A549 (cell line): ENCODE data around the gene MYBPHL. TPM values are rescaled to one million over a fixed set of nuclear protein-coding genes. Genes with fewer than 3 reads are reported as not detected.

ENCODE experiments used
- ATAC-seq, 2 experiments: fragments of 200-7000 bp in 1 of 2; fragments of >200 bp in 1 of 2; cut with Nextera tagmentation in 1 of 2; cut with Tn5 transposase in 1 of 2; 3 replicates each; pipeline versions ENCODE4 v1.8.0 to v1.9.1; 2018 to 2020; ENCODE audit warnings: mild to moderate bottlenecking in 1 of 2, moderate library complexity in 1 of 2
- CTCF ChIA-PET: fragments of 300-600 bp; sonication (Branson Sonifier 250); formaldehyde crosslinking; extraction: SDS; loops from one replicate; lab custom pipeline; 2021; ENCODE audit warnings: antibody characterized with exemption, inconsistent platforms; lab: Yijun Ruan, JAX
- POLR2A ChIA-PET: fragments of 350-600 bp; formaldehyde crosslinking; extraction: SDS; loops from one replicate; lab custom pipeline; 2021; ENCODE audit warnings: antibody characterized with exemption, inconsistent platforms; lab: Yijun Ruan, JAX
- DNase-seq, 2 experiments: peaks; one replicate each; pipeline versions ENCODE4 v3.0.0 to v3.0.0-alpha.2; 2011 to 2016; ENCODE audit warnings: low read depth in 1 of 2, low spot score in 1 of 2
- FAIRE-seq: peaks from 2 replicates; lab custom pipeline; 2011; peaks lifted over from hg19 to GRCh38; lab: Jason Lieb, UNC
- H3K27ac ChIP-seq, 2 experiments: fragments of >200 bp; sonication (Bioruptor Twin); formaldehyde crosslinking; 3 replicates each; pipeline ENCODE4 v1.5.1; 2016 to 2017
- H3K4me1 ChIP-seq: fragments of >200 bp; sonication (Bioruptor Twin); formaldehyde crosslinking; 3 replicates; pipeline ENCODE4 v1.6.1; 2016
- H3K4me2 ChIP-seq: fragments of >200 bp; sonication (Bioruptor Twin); formaldehyde crosslinking; 3 replicates; pipeline ENCODE4 v1.6.1; 2016
- H3K4me3 ChIP-seq: fragments of >200 bp; sonication (Bioruptor Twin); formaldehyde crosslinking; 3 replicates; pipeline ENCODE4 v1.5.1; 2016
- H3K9me3 ChIP-seq: fragments of >200 bp; sonication (Bioruptor Twin); formaldehyde crosslinking; 3 replicates; pipeline ENCODE4 v1.6.1; 2016
- CEBPB ChIP-seq, 2 experiments: fragments of >200 bp in 1 of 2; sonication (Bioruptor Twin) in 1 of 2; formaldehyde crosslinking in 1 of 2; IDR thresholded peaks; 2 replicates each; pipeline ENCODE4 v1.6.1; 2012 to 2016
- EP300 ChIP-seq, 2 experiments: fragments of >200 bp; sonication (Bioruptor Twin); formaldehyde crosslinking; IDR thresholded peaks; 2 replicates in 1 of 2; 3 replicates in 1 of 2; pipeline ENCODE4 v1.6.1; 2016 to 2017
- ESRRA ChIP-seq: fragments of 150-350 bp; IDR thresholded peaks from 2 replicates; pipeline ENCODE4 v1.6.1; 2014; ENCODE audit warnings: mild to moderate bottlenecking, low read length, borderline replicate concordance
- FOSB ChIP-seq: fragments of 250-450 bp; sonication (Bioruptor Pico); IDR thresholded peaks from 2 replicates; pipeline ENCODE4 v1.5.0; 2020; ENCODE audit warnings: mild to moderate bottlenecking, moderate library complexity
- FOSL2 ChIP-seq, 2 experiments: fragments of 450-650 bp in 1 of 2; fragments of >200 bp in 1 of 2; sonication (Bioruptor Twin) in 1 of 2; formaldehyde crosslinking; IDR thresholded peaks; 2 replicates each; pipeline versions ENCODE4 v1.5.0 to v1.6.1; 2016 to 2020; ENCODE audit warnings: mild to moderate bottlenecking in 1 of 2, moderate library complexity in 1 of 2
- FOXS1 ChIP-seq: fragments of 250-450 bp; sonication (Bioruptor Pico); IDR thresholded peaks from 2 replicates; pipeline ENCODE4 v1.5.0; 2020; ENCODE audit warnings: mild to moderate bottlenecking, moderate library complexity
- GATA3 ChIP-seq: IDR thresholded peaks from 2 replicates; pipeline ENCODE4 v1.6.1; 2012; ENCODE audit warnings: borderline replicate concordance
- HDAC2 ChIP-seq: fragments of 200-600 bp; sonication (generic); IDR thresholded peaks from 2 replicates; pipeline ENCODE4 v1.6.1; 2016
- HMGXB4 ChIP-seq: fragments of 250-450 bp; sonication (Bioruptor Pico); IDR thresholded peaks from 2 replicates; pipeline ENCODE4 v1.5.0; 2021; ENCODE audit warnings: mild to moderate bottlenecking, moderate library complexity, borderline replicate concordance
- HOXA7 ChIP-seq: fragments of 250-450 bp; sonication (Bioruptor Pico); IDR thresholded peaks from 2 replicates; pipeline ENCODE4 v1.5.0; 2020; ENCODE audit warnings: mild to moderate bottlenecking, moderate library complexity
- HOXB5 ChIP-seq: fragments of 250-450 bp; sonication (Bioruptor Pico); IDR thresholded peaks from 2 replicates; pipeline ENCODE4 v1.5.0; 2020; ENCODE audit warnings: mild to moderate bottlenecking, moderate library complexity
- JUN ChIP-seq, 2 experiments: fragments of >200 bp; sonication (Bioruptor Twin); formaldehyde crosslinking; IDR thresholded peaks; 2 replicates in 1 of 2; 3 replicates in 1 of 2; pipeline ENCODE4 v1.6.1; 2016 to 2017
- KDM5A ChIP-seq: fragments of 200-600 bp; sonication (generic); IDR thresholded peaks from 2 replicates; pipeline ENCODE4 v1.6.1; 2016; ENCODE audit warnings: antibody characterized with exemption, mild to moderate bottlenecking
- MAFK ChIP-seq: fragments of 450-650 bp; IDR thresholded peaks from 2 replicates; pipeline ENCODE4 v1.6.1; 2014; ENCODE audit not compliant: partially characterized antibody
- PHF8 ChIP-seq: fragments of 200-600 bp; sonication (generic); IDR thresholded peaks from 2 replicates; pipeline ENCODE4 v1.6.1; 2016; ENCODE audit warnings: low read depth, mild to moderate bottlenecking, antibody characterized with exemption, moderate library complexity, borderline replicate concordance
- RAD21 ChIP-seq, 2 experiments: fragments of >200 bp in 1 of 2; sonication (Bioruptor Twin) in 1 of 2; formaldehyde crosslinking in 1 of 2; IDR thresholded peaks in 1 of 2; conservative IDR thresholded peaks in 1 of 2; 2 replicates in 1 of 2; 3 replicates in 1 of 2; pipeline ENCODE4 v1.6.1; 2012 to 2018; ENCODE audit warnings: inconsistent platforms in 1 of 2
- RCOR1 ChIP-seq: fragments of 150-350 bp; IDR thresholded peaks from 2 replicates; pipeline ENCODE4 v1.6.1; 2014; ENCODE audit warnings: antibody characterized with exemption, low read length, low read depth
- RFX5 ChIP-seq: fragments of 450-650 bp; IDR thresholded peaks from 2 replicates; pipeline ENCODE4 v1.7.1; 2014; ENCODE audit warnings: antibody characterized with exemption, mild to moderate bottlenecking, moderate library complexity
- RNF2 ChIP-seq: fragments of 200-600 bp; sonication (generic); IDR thresholded peaks from 2 replicates; pipeline ENCODE4 v1.6.1; 2016; ENCODE audit warnings: low read depth, mild to moderate bottlenecking, antibody characterized with exemption, moderate library complexity, borderline replicate concordance
- SMC3 ChIP-seq: fragments of >200 bp; sonication (Bioruptor Twin); formaldehyde crosslinking; IDR thresholded peaks from 3 replicates; pipeline ENCODE4 v1.6.1; 2018; ENCODE audit warnings: inconsistent platforms
- SREBF2 ChIP-seq: fragments of 450-650 bp; IDR thresholded peaks from 2 replicates; pipeline ENCODE4 v1.6.1; 2014; ENCODE audit warnings: mild to moderate bottlenecking, moderate library complexity
- TFCP2L1 ChIP-seq: fragments of 250-450 bp; sonication (Bioruptor Pico); IDR thresholded peaks from 2 replicates; pipeline ENCODE4 v1.5.0; 2021; ENCODE audit warnings: mild to moderate bottlenecking
- TP53 ChIP-seq: fragments of 250-450 bp; sonication (Bioruptor Pico); IDR thresholded peaks from 2 replicates; pipeline ENCODE4 v1.5.0; 2021; ENCODE audit warnings: mild to moderate bottlenecking, moderate library complexity
- USF2 ChIP-seq: fragments of 450-650 bp; IDR thresholded peaks from 2 replicates; pipeline ENCODE4 v1.6.1; 2014; ENCODE audit warnings: antibody characterized with exemption
- ZNF302 ChIP-seq: fragments of 250-450 bp; sonication (Bioruptor Pico); IDR thresholded peaks from 2 replicates; pipeline ENCODE4 v1.9.0; 2021; ENCODE audit warnings: inconsistent platforms, mild to moderate bottlenecking, moderate library complexity
- WGBS: methylation state at CpG from one replicate; pipeline ENCODE4 v1.1.6; 2017; ENCODE audit errors: missing lambda C conversion rate; 5-methylcytosine and 5-hydroxymethylcytosine counted together
- polyA plus RNA-seq, 4 experiments: library from polyadenylated mRNA; depleted of rRNA in 3 of 4; stranded (reverse); fragments of >200 nt; fragmentation: RNase III in 1 of 4; extraction: RNeasy Plus Mini Kit Qiagen cat#74134 plus additional on column Dnase treatment in 1 of 4; gene quantifications; 2 replicates in 3 of 4; 3 replicates in 1 of 4; pipeline ENCODE4 v1.2.3, GENCODE V29; 2011 to 2017
- TF ChIP-seq, protein P1 (sequence below): fragments of >200 bp; sonication (Bioruptor Twin); formaldehyde crosslinking; IDR thresholded peaks from 3 replicates; pipeline ENCODE4 v1.5.1; 2016
- TF ChIP-seq, protein P2 (sequence below): fragments of >200 bp; sonication (Bioruptor Twin); formaldehyde crosslinking; IDR thresholded peaks from 2 replicates; pipeline ENCODE4 v1.6.1; 2016

The MYBPHL gene
- polyA plus RNA-seq, 2 of the 4 experiments (the other 2 are of a cell fraction) = not detected

DNA sequence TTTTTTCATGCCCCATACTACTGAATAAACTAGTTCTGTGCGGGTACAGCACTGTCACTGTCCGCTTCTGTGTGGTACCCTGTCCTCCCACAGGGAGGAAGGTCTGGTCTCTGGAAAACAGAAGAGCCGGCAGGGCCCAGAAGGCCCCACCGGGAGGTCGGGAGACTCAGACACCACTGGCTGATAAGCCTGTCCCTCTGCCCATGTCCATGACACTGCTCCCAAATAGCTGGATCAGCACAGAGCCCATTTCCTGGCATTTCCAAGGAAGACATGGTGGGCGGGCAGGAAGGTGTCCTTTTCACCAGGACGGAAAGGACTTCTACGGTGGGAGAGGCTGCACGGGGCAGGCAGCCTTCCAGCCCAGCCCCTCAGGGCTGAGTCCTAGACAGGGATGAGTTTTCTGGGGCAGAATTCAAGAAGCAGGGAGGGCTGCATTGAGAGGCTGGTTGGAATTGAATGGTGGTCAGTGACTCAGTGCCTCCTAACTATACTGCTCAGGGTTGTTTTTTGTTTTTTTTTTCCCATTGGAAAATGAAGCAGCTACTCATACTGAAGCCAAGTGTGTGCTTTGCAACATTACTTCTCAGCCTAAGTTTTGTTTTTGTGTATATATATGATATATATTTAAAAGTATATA lies 31.0 kb downstream of the MYBPHL start:
- ChIA-PET POLR2A (no interaction called here), CTCF (interaction anchor here (0.7 to 5.7 kb wide), 6 partner anchors 10 to 257 kb away, joined by 3 to 107 read pairs (median 17); partner anchors contain the start of genes CYB561D1 and SORT1)
- 0 out of 3 replicates have a peak overlapping the region, but pooled peaks have one; percentile 13 for H3K4me3 ChIP-seq
- no peak for FAIRE-seq
- H3K4me2 ChIP-seq = peak overlapping the region; percentile 83
- H3K9me3 ChIP-seq = no peaks in the 10 kb centered on the region
- TF ChIP-seq, protein P1, sequence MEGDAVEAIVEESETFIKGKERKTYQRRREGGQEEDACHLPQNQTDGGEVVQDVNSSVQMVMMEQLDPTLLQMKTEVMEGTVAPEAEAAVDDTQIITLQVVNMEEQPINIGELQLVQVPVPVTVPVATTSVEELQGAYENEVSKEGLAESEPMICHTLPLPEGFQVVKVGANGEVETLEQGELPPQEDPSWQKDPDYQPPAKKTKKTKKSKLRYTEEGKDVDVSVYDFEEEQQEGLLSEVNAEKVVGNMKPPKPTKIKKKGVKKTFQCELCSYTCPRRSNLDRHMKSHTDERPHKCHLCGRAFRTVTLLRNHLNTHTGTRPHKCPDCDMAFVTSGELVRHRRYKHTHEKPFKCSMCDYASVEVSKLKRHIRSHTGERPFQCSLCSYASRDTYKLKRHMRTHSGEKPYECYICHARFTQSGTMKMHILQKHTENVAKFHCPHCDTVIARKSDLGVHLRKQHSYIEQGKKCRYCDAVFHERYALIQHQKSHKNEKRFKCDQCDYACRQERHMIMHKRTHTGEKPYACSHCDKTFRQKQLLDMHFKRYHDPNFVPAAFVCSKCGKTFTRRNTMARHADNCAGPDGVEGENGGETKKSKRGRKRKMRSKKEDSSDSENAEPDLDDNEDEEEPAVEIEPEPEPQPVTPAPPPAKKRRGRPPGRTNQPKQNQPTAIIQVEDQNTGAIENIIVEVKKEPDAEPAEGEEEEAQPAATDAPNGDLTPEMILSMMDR = no peak
- TF ChIP-seq TP53 = no peak
- no peak for TF ChIP-seq RNF2
- no peak for TF ChIP-seq RCOR1
- TF ChIP-seq HOXA7 (CRISPR knock-in tag) = no peak
- no peak for TF ChIP-seq RFX5
- TF ChIP-seq SREBF2 = no peak
- H3K4me1 ChIP-seq = peaks cover 53% of the 10 kb centered on the region
- DNase-seq = no peak
- WGBS = 66% methylated on average over 7 of the region's 9 CpGs
- H3K27ac ChIP-seq = peak overlapping the region; percentile 95 to 99
- ATAC-seq = peak in 1 of 2 experiments; percentile 10; a peak in 2 of 6 replicates

DNA sequence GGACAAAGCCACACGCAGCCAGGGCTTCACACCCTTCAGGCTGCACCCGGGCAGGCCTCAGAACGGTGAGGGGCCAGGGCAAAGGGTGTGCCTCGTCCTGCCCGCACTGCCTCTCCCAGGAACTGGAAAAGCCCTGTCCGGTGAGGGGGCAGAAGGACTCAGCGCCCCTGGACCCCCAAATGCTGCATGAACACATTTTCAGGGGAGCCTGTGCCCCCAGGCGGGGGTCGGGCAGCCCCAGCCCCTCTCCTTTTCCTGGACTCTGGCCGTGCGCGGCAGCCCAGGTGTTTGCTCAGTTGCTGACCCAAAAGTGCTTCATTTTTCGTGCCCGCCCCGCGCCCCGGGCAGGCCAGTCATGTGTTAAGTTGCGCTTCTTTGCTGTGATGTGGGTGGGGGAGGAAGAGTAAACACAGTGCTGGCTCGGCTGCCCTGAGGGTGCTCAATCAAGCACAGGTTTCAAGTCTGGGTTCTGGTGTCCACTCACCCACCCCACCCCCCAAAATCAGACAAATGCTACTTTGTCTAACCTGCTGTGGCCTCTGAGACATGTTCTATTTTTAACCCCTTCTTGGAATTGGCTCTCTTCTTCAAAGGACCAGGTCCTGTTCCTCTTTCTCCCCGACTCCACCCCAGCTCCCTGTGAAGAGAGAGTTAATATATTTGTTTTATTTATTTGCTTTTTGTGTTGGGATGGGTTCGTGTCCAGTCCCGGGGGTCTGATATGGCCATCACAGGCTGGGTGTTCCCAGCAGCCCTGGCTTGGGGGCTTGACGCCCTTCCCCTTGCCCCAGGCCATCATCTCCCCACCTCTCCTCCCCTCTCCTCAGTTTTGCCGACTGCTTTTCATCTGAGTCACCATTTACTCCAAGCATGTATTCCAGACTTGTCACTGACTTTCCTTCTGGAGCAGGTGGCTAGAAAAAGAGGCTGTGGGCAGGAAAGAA lies 32.0 kb downstream of the MYBPHL start:
- H3K4me2 ChIP-seq = peak overlapping the region; percentile 83
- H3K9me3 ChIP-seq = no peaks in the 10 kb centered on the region
- ChIA-PET POLR2A (no interaction called here), CTCF (interaction anchor here (5.1 to 5.7 kb wide), 2 partner anchors 12 to 127 kb away, joined by 31 to 107 read pairs; partner anchors contain the start of gene SORT1)
- ATAC-seq = peak; percentile 87 to 88
- H3K4me3 ChIP-seq = peak overlapping the region; percentile 11; the same call in 1 of the 3 replicates
- DNase-seq = peak; percentile 76 to 94
- peaks cover 53% of the 10 kb centered on the region for H3K4me1 ChIP-seq
- 3% methylated on average over 11 of the region's 24 CpGs for WGBS
- H3K27ac ChIP-seq = peak overlapping the region; percentile 95 to 99
- FAIRE-seq = no peak
- TF ChIP-seq FOSL2 (IDR thresholded peaks at IDR 0.05) (no peak), FOSL2 (CRISPR knock-in tag; IDR thresholded peaks at IDR 0.05) (peak; percentile 36; the same call in 1 of the 2 replicates), MAFK (no peak), ZNF302 (CRISPR knock-in tag) (no peak), RAD21 (conservative IDR thresholded peaks at IDR 0.05 in 1 of 2, IDR thresholded peaks at IDR 0.05 in 1 of 2) (0 out of 5 replicates have a peak, but pooled peaks of 1 of the 2 experiments have one; percentile 18), ESRRA (no peak), HOXB5 (CRISPR knock-in tag) (no peak), FOXS1 (CRISPR knock-in tag) (no peak), EP300 (IDR thresholded peaks at IDR 0.05) (peak in 1 of 2 experiments; percentile 60; a peak in 1 of 5 replicates), KDM5A (no peak), GATA3 (peak; percentile 44; the same call in 1 of the 2 replicates), FOSB (no peak), HMGXB4 (CRISPR knock-in tag) (no peak), SMC3 (no peak; the same call in 2 of the 3 replicates), TFCP2L1 (CRISPR knock-in tag) (no peak), CEBPB (IDR thresholded peaks at IDR 0.05) (no peak), RNF2 (no peak), JUN (IDR thresholded peaks at IDR 0.05) (peak; percentile 64 to 81; a peak in 2 of 5 replicates), USF2 (no peak), PHF8 (no peak), HDAC2 (no peak)
- TF ChIP-seq, protein P1 = no peak
- TF ChIP-seq, protein P2, sequence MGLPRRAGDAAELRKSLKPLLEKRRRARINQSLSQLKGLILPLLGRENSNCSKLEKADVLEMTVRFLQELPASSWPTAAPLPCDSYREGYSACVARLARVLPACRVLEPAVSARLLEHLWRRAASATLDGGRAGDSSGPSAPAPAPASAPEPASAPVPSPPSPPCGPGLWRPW = no peak
